ENCODE results near the gene CHD6.

GRCh38 chr20:41362748-41363140 lies 255.4 kb downstream of the CHD6 start:
- no peak for TF ChIP-seq SUZ12 (IDR thresholded peaks at IDR 0.05; ENCODE audit: extremely low read depth, insufficient read depth, insufficient read length)
- TF ChIP-seq YY1 (IDR thresholded peaks at IDR 0.05; ENCODE audit: insufficient read depth, insufficient read length) = no peak
- no peak for TF ChIP-seq ZNF274 (IDR thresholded peaks at IDR 0.05; ENCODE audit: low read depth, low read length)

Measured in NT2/D1 (cell line).